Ovary (tissue), 9 donors: ENCODE measurements around the gene OR11A1. TPM values are rescaled to one million over a fixed set of nuclear protein-coding genes. Genes with fewer than 3 reads are reported as not detected.

Experiments used
- DNase-seq, 5 donors: peaks; one replicate each; pipeline ENCODE4 v3.0.0-alpha.2; 2019 to 2020
- H3K27ac ChIP-seq, 2 donors: fragments of 200-600 bp; one replicate each; pipeline versions ENCODE4 v1.5.1 to v1.8.0; 2019 to 2022
- H3K27me3 ChIP-seq: fragments of 200-600 bp; one replicate; pipeline ENCODE4 v1.8.0; 2022
- H3K36me3 ChIP-seq: fragments of 200-600 bp; sonication (generic); one replicate; pipeline ENCODE4 v1.5.1; 2019
- H3K4me1 ChIP-seq: one replicate; pipeline ENCODE4 v1.8.1; 2013; ENCODE audit warnings: mild to moderate bottlenecking, moderate library complexity; ENCODE audit not compliant: insufficient read depth
- H3K4me3 ChIP-seq: fragments of 200-600 bp; sonication (generic); one replicate; pipeline ENCODE4 v1.5.1; 2017
- H3K9me3 ChIP-seq, 2 donors: fragments of 200-600 bp in 1 of 2; sonication (generic) in 1 of 2; one replicate each; pipeline versions ENCODE4 v1.5.1 to v1.8.1; 2013 to 2019; ENCODE audit warnings: mild to moderate bottlenecking in 1 of 2, moderate library complexity in 1 of 2
- EP300 ChIP-seq: sonication (generic); formaldehyde crosslinking; IDR thresholded peaks from one replicate; pipeline ENCODE4 v1.6.1; 2017; ENCODE audit warnings: antibody characterized with exemption
- POLR2A ChIP-seq: fragments of 450-650 bp; IDR thresholded peaks from one replicate; pipeline ENCODE4 v1.6.1; 2017; ENCODE audit warnings: antibody characterized with exemption, mild to moderate bottlenecking, moderate library complexity
- intact Hi-C, 4 donors: fragments of 100-400 bp; cut with DNase I; formaldehyde crosslinking; loops; one replicate each; pipeline versions ENCODE4 v1.11.0 to v1.15.1; 2022 to 2023
- polyA plus RNA-seq, 2 donors: library from polyadenylated mRNA; stranded (reverse); fragments of 200-250 nt in 1 of 2; fragments of 350-450 nt in 1 of 2; fragmentation: Illumina TruSeq in 1 of 2; extraction: RNeasy Lipid Tissue Mini Kit (QIAGEN cat#74804) in 1 of 2; gene quantifications; one replicate each; pipeline ENCODE4 v1.2.3, GENCODE V29; 2013 to 2014
- total RNA-seq, 7 donors: library from RNA; depleted of rRNA in 2 of 7; stranded (reverse); fragments of >200 nt in 2 of 7; fragmentation: NEBNext Ultra II Directional in 3 of 7; extraction: Animal tissue kit (Norgen Biotek cat#: 25700) in 3 of 7; gene quantifications; one replicate each; pipeline versions ENCODE4 v1.1.0 to v1.2.4, GENCODE V29; 2016 to 2023
- TF ChIP-seq, protein P1 (sequence below), 3 donors: fragments of 450-650 bp in 2 of 3; fragments of 200-600 bp in 1 of 3; IDR thresholded peaks; one replicate each; pipeline versions ENCODE4 v1.5.1 to v1.8.0; 2016 to 2022; ENCODE audit warnings: antibody characterized with exemption in 3 of 3, mild to moderate bottlenecking in 1 of 3
- donor health status: DM: no; HTN: no; CAD: no; lungs with moderate emphysema.
- donor health status: DM: no; HTN: no; CAD: no.
- donor health status: Bipolar disorder and iron deficiency.
- donor health status: DM: yes; HTN: yes; CAD: no.
- donor health status: DM: no; HTN: no; CAD: no.
- donor health status: DM: yes; HTN: yes; CAD: no.

The OR11A1 gene
- total and polyA plus RNA-seq, 9 donors, result not detected

GRCh38 chr6:29376003-29376402 lies 80.9 kb downstream of the OR11A1 start:
- no peak for TF ChIP-seq EP300
- no peak for TF ChIP-seq POLR2A
- TF ChIP-seq, protein P1, sequence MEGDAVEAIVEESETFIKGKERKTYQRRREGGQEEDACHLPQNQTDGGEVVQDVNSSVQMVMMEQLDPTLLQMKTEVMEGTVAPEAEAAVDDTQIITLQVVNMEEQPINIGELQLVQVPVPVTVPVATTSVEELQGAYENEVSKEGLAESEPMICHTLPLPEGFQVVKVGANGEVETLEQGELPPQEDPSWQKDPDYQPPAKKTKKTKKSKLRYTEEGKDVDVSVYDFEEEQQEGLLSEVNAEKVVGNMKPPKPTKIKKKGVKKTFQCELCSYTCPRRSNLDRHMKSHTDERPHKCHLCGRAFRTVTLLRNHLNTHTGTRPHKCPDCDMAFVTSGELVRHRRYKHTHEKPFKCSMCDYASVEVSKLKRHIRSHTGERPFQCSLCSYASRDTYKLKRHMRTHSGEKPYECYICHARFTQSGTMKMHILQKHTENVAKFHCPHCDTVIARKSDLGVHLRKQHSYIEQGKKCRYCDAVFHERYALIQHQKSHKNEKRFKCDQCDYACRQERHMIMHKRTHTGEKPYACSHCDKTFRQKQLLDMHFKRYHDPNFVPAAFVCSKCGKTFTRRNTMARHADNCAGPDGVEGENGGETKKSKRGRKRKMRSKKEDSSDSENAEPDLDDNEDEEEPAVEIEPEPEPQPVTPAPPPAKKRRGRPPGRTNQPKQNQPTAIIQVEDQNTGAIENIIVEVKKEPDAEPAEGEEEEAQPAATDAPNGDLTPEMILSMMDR (IDR thresholded peaks at IDR 0.05), result no peak
- H3K4me1 ChIP-seq, result no peaks in the 10 kb centered on the region
- no peak overlapping the region for H3K27ac ChIP-seq
- no peaks in the 10 kb centered on the region for H3K9me3 ChIP-seq
- no peaks in the 10 kb centered on the region for H3K36me3 ChIP-seq
- intact Hi-C loops, result no loop called here
- DNase-seq, result no peak
- no peak overlapping the region for H3K4me3 ChIP-seq
- H3K27me3 ChIP-seq, result no peaks in the 10 kb centered on the region

Other genes with a start within 250 kb of the OR11A1 start
- gene OR14J1, start 155.4 kb downstream of the OR11A1 start, total RNA-seq, result under 1 TPM in 1 of 7 donors, not detected in 6; 0.34 TPM
- gene OR14J1, start 155.4 kb downstream of the OR11A1 start, polyA plus RNA-seq, result not detected
- gene OR5V1, start 88.2 kb downstream of the OR11A1 start, total RNA-seq, result not detected
- gene OR5V1, start 88.2 kb downstream of the OR11A1 start, polyA plus RNA-seq, result not detected
- gene OR12D3, start 81.8 kb downstream of the OR11A1 start, total RNA-seq, result not detected
- gene OR12D3, start 81.8 kb downstream of the OR11A1 start, polyA plus RNA-seq, result not detected
- gene OR12D2, start 61.4 kb downstream of the OR11A1 start, total RNA-seq, result under 1 TPM in 1 of 7 donors, not detected in 6; 0.24 TPM
- gene OR12D2, start 61.4 kb downstream of the OR11A1 start, polyA plus RNA-seq, result not detected
- not detected for gene OR12D1, start 42.1 kb downstream of the OR11A1 start, total RNA-seq
- gene OR12D1, start 42.1 kb downstream of the OR11A1 start, polyA plus RNA-seq, result not detected
- not detected for gene OR10C1, start 17.8 kb downstream of the OR11A1 start, total RNA-seq
- gene OR10C1, start 17.8 kb downstream of the OR11A1 start, polyA plus RNA-seq, result not detected
- not detected for gene OR2H1, start 84 bp upstream of the OR11A1 start, total RNA-seq
- not detected for gene OR2H1, start 84 bp upstream of the OR11A1 start, polyA plus RNA-seq
- not detected for gene MAS1L, start 30.9 kb upstream of the OR11A1 start, total RNA-seq
- under 1 TPM in 1 of 2 donors, not detected in 1; 0.15 TPM for gene MAS1L, start 30.9 kb upstream of the OR11A1 start, polyA plus RNA-seq
- gene UBD, start 102.7 kb upstream of the OR11A1 start, total RNA-seq, result under 1 TPM in 6 of 7 donors, not detected in 1; 0.22 to 0.60 (median 0.34) TPM
- 1 to 10 TPM in 1 of 2 donors, not detected in 1; 4.2 TPM for gene UBD, start 102.7 kb upstream of the OR11A1 start, polyA plus RNA-seq
- not detected for gene OR2H2, start 128.1 kb upstream of the OR11A1 start, total RNA-seq
- not detected for gene OR2H2, start 128.1 kb upstream of the OR11A1 start, polyA plus RNA-seq
- 10 to 100 TPM; 23.0 to 80.0 (median 58.0) TPM for gene GABBR1, start 176.1 kb upstream of the OR11A1 start, total RNA-seq
- 10 to 100 TPM; 41.3 to 48.5 TPM for gene GABBR1, start 176.1 kb upstream of the OR11A1 start, polyA plus RNA-seq
- under 1 TPM in 1 of 7 donors, not detected in 6; 0.13 TPM for gene MOG, start 200.0 kb upstream of the OR11A1 start, total RNA-seq
- gene MOG, start 200.0 kb upstream of the OR11A1 start, polyA plus RNA-seq, result under 1 TPM in 1 of 2 donors, not detected in 1; 0.05 TPM
- gene ZFP57, start 224.1 kb upstream of the OR11A1 start, total RNA-seq, result under 1 TPM in 2 of 7 donors, not detected in 5; 0.24 to 0.25 TPM
- under 1 TPM in 1 of 2 donors, not detected in 1; 0.13 TPM for gene ZFP57, start 224.1 kb upstream of the OR11A1 start, polyA plus RNA-seq